NB4 (cell line): Measurements from ENCODE around the gene PEMT.

Experiments
- MYC ChIP-seq: IDR thresholded peaks from 2 replicates; pipeline ENCODE4 v1.6.1; 2011; ENCODE audit warnings: low read depth, low read length
- POLR2A ChIP-seq: IDR thresholded peaks from 2 replicates; pipeline ENCODE4 v1.6.1; 2011; ENCODE audit warnings: mild to moderate bottlenecking; ENCODE audit not compliant: insufficient read length; ENCODE audit errors: extremely low read depth
- TF ChIP-seq, protein P1 (sequence below): IDR thresholded peaks from one replicate; pipeline ENCODE4 v1.5.1; 2012; ENCODE audit warnings: low read depth, low read length

- no peak for TF ChIP-seq POLR2A
- TF ChIP-seq, protein P1, sequence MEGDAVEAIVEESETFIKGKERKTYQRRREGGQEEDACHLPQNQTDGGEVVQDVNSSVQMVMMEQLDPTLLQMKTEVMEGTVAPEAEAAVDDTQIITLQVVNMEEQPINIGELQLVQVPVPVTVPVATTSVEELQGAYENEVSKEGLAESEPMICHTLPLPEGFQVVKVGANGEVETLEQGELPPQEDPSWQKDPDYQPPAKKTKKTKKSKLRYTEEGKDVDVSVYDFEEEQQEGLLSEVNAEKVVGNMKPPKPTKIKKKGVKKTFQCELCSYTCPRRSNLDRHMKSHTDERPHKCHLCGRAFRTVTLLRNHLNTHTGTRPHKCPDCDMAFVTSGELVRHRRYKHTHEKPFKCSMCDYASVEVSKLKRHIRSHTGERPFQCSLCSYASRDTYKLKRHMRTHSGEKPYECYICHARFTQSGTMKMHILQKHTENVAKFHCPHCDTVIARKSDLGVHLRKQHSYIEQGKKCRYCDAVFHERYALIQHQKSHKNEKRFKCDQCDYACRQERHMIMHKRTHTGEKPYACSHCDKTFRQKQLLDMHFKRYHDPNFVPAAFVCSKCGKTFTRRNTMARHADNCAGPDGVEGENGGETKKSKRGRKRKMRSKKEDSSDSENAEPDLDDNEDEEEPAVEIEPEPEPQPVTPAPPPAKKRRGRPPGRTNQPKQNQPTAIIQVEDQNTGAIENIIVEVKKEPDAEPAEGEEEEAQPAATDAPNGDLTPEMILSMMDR: no peak
- TF ChIP-seq MYC: no peak
Measured at GRCh38 chr17:17525311-17525710, 66.2 kb downstream of the PEMT start.
